COLO829 (cell line): ENCODE data around the gene SCN2A.
"Not testable (repeated sequence)": the region's sequence is repeated elsewhere in the genome, so short reads cannot be mapped to it uniquely, and the experiment has no call there.

Source experiments
- DNase-seq: peaks from one replicate; pipeline ENCODE4 v3.0.0; 2012; ENCODE audit warnings: low spot score

SCN2A gene

DNA sequence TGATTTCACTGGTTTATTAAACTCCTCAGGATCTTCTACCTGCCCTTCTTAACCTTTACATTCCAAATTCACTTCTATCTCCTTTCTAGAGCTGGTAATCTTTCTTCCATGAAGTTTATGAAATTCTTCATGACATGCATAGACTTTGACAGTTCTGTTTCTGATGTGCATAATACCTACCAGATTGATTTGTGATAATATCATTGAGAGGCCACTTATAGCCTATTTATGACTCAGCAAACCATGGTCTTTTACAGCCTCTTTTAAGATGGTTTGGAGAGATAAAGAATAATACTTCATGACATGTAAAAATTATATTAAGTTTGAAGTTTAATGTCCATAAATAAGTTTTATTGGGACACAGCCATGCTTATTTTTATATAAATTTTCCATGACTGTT lies 14.0 kb downstream of the SCN2A start:
- no peak for DNase-seq

DNA sequence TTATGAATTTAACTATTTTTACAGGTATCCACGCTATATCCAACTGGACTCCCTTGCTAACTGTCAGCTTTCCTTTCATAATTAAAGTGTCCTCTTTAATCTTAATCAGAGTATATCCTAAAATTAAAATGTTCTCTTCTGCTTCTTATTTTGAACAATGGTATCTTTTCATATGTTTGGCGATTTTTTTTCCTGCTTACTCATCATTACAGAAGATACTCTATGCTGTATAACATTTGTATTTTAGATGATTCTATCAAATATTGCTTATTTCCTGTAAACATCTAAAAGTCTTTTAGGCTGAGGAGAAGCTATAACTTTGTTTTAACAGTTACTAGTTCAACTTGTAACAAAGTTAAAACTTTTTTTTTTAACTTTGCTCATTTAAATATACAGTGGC lies 17.4 kb downstream of the SCN2A start:
- DNase-seq: no peak

DNA sequence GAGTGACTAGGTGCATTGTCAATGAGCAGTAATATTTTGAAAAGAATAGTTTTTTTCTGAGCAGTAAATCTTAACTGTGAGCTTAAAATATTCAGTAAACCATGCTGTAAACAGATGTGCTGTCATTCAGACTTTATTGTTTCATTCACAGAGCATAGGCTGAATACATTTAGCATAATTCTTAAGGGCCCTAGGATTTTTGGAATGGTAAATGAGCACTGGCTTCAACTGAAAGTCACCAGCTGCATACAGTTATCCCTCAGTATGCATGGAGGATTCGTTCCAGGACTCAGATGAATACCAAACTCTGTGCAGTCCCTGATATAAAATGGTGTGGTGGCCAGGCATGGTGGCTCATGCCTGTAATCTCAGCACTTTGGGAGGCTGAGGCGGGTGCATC lies 21.1 kb downstream of the SCN2A start:
- not testable (repeated sequence) for DNase-seq

DNA sequence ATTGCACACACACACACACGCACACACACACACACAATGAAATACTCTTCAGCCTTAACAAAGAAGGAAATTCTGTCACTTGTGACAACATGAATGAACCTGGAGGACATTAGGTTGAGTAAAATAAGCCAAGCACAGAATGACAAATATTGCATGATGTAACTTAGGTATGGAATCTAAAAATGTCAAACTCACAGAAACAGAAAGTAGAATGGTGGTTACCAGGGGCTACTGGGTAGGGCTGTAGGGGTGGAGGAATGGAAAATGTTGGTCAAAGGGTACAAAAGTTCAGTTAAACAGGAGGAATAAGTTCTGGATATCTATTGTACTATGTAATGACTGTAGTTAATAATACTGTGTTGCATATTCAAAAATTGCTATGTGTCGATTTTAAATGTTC lies 29.5 kb downstream of the SCN2A start:
- no peak for DNase-seq

DNA sequence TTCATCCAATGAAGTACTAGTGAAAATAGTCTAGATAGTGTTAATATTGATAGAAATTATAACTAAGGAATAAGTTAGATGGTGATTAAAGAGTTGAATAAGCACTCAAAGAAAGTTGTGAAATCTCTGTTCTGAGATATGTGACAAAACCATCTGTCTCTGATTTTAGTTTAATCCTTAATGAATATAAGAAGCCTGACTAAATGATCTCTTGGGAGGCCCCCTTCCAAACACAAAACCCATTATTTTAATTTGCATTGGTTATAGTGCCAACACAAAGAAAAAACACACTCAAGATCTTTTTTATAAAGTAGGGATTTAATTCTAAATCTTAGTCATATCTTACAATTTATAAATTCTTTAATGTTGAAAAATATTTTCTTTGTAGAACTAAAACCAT lies 34.0 kb downstream of the SCN2A start:
- no peak for DNase-seq

DNA sequence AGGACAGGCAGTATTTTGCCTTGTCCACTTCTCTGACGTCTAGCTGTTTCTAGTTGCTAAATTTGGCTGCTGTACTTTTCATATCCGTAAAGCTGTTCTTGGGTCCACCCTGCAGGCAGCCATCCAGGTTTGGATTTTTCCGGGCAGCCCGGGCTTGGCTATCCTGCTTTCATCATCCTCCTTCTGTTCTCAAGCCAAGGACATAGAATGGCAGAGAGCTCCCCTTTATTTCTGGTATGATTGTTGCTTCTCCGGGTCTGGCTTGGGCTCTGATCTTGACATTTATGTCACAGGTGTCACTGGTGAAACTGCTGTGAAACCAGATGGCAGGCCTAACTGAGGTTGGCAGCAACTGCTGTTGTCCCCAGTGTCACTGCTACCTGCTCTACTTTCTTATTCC lies 35.5 kb downstream of the SCN2A start:
- DNase-seq: no peak

DNA sequence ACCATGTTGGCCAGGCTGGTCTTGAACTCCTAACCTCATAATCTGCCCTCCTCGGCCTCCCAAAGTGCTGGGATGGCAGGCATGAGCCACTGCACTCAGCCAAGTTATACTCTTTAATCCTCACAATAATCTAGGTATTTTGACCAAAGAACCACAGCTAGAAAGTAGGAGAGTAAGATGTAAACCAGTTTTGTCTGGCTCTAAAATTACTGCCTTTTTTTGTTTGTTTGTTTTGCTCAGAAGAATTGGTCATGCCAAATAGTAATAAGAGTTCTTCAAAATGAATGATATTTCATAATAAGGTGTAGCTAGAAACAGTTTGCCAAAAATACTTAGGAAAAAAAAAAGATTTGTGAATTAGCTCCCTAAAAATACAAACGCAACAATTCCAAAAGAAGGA lies 36.7 kb downstream of the SCN2A start:
- no peak for DNase-seq

DNA sequence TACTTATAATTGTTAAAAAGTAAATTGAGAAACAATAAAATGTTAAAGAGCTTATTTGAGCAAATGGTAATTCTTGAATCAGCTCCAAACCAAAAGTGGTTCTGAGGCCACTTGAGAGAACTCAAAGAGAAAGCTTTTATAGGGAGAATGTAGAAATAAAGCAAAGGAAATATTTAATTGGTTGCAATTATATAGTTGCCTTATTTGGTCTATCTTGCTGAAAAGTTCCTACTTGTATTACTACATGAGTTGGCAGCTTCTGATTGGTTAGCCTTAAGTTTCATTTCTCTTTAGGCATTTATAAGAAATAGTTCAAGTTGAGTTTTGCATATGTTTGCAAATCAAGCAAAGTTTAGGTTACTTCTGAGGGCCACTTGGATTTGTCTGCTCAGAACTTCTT lies 38.1 kb downstream of the SCN2A start:
- DNase-seq: no peak

DNA sequence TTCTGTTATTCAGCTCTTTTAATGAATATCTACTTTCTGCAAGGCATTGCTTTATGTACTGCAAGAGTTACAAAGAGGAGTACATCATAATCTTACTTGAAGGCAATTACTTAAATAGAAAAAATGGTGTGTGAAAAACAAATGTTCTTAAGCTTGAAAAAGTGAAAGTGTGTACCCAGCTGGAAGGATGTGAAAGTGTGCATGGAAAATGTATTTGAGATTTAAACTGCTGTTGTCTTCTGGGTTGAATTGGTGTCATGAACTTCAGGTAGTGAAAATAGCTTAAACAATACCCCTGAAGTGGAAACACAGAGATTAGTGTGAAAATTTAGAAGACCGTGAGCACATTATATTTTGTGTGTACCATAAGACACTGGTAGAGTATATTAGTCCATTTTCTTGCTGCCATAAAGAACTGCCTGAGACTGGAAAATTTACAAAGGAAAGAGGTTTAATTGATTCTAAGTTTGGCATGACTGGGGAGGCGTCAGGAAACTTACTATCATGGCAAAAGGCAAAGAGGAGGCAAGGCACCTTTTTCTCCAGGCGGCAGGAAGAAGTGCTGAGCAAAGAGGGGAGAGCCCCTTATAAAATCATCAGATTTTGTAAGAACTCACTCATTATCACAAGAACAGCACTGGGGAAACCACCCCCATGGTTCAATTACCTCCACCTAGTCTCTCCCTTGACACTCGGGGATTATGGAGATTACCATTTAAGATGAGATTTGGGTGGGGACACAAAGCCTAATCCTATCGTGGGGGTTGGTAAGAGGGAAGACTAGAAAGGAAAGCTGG lies 38.8 kb downstream of the SCN2A start:
- no peak for DNase-seq

DNA sequence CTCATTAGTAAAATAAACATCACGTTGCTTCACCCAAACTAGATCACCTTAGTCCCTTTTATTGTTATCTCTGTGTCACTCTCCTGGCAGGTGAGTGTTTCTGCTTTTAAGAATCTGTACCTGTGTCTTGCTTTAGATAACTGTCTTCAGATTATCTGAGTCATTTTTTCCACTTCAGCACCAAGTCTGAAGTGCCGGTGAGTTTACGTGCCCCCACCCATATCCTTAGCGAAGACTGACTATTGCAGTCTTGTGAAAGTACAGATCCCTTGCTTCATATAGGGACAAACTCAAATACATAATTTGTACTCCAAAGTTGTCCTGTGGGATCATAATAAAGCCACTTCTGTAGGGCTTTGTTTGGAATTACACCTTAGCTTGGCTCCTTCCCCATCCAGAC lies 41.1 kb downstream of the SCN2A start:
- DNase-seq: no peak

DNA sequence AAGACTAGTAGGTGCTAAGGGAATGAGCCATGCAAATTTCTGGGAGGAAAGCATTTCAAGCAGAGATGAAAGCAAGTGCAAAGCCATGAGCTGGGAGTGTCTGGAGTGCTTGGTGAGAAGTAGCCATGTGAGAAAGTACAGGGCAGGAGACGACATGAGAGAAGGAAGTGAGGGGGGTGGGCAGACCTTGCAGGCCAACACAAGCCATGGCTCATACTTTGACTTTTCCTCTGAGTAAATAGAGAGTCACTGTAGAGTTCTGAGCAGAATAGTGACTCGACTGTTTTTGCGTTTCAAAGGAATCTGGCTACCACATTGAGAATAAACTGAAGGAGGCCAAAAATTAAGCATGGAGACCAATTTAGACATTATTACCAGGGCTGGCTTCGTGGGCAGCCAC lies 42.2 kb downstream of the SCN2A start:
- no peak for DNase-seq

DNA sequence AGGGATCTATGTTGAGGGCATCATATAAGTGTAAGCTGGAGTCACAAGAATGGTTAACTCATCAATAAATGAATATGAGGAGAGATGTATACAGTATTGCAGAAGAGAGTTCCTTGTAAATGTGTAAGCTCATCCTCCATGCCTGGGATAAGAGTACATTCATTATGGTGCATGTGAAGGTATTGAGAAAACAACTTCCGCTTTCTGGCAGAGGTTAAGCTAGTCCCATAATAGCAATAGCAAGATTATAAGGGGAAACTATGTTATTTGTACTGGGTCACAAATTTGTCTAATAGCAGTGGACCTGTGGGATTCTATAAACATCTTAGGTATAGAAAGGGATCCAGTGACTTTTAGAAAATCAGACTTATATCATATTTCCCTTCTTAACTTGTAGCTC lies 44.1 kb downstream of the SCN2A start:
- no peak for DNase-seq

DNA sequence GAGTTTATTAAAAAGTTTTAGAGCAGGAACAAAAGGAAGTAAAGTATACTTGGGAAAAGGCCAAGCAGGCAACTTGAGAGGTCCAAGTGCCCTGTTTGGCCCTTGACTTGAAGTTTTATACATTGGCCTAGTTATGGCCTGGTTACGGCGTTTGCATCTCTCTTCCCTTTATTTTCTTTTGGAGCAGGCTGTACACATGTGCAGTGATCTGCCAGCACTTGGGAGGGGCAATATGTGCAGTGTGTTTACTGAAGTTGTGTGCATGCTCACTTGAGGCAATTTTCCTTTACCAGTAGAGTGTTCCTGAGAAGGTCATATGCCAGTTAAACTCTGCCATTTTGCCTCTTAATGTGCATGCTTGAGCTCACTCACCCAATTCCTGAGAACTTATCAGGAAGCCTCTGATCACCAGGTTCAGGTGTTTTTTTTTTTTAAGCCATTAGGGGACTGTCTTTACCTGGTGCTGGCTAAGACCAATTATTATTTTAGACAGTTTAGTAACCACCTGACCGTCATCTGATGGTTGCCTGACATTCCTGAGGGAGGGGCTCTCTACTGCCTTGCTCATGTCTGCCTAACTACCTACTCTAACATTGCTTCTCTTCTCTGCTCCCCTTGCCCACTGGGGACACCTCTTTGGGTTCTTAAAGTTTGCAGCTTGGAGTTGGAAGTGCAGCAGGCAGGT lies 48.0 kb downstream of the SCN2A start:
- no peak for DNase-seq

DNA sequence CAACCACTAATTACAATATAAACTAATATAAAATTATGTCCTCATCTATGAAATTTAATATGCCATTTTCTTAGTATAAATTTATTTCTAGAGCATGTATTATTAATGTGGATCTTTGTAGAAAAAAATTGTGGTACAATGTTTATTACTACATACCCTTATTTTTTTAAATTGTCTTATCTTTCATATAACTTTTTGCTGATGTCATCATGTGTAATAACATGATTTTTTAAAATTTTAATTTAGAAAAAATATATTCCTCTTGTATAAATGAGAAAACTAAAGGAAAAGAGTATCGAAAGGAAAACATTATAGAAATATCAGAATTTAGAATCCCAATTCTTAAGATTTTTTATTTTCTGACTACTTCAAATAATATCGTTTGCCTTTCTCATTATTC lies 49.9 kb downstream of the SCN2A start:
- no peak for DNase-seq

DNA sequence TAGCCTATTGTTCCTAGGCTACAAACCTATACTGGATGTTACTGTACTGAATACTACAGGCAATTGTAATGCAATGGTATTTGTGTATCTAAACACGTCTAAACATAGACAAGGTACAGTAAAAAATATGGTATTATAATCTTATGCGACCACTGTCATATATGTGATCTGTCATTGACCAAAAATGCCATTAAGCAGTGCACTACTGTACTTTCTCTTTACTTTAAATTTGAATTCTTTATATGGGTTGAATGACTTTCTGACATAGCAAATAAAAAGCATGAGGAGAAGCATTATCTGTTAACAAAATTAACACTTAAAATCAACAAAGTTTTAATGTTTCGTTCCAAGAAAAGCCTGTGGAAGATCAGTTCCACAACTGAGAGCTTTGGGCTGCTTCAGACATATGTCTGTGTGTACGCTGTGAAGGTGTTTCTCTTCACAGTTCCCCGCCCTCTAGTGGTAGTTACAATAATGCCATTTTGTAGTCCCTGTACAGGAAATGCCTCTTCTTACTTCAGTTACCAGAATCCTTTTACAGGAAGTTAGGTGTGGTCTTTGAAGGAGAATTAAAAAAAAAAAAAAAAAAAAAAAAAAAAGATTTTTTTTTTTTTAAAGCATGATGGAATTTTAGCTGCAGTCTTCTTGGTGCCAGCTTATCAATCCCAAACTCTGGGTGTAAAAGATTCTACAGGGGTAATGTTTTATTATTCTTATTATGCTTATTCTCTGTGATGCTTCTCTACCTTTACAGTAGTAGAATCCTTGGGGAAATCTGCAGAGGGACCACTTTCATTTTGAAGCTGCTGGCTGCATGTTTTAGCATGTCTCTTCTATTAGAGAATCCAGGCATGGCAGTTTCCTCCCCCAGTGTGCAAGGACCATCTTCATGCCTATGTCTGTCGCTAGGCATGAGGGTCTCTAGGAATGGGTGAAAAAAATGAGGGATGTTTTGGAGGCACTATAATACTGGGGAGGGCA lies 54.5 kb downstream of the SCN2A start:
- DNase-seq: peak; percentile 67

DNA sequence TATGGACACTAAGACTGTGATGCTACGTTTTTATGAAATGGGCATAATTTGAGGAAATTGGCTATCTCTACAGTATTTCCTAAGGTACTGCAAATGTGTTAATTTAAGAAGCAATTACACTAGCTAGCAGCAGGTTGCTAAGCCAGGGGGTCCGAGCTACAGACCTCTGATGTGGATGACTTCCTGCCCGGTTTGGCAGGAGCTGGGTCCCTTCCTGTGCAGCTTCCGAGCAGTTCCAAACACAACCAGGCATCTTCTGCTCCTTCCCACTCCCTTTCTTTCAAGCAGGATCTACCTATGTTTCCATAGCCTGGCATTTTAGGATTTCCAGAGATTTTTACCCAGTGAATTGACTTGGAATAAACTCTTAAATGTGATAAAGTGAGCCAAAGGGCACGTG lies 55.7 kb downstream of the SCN2A start:
- no peak for DNase-seq

DNA sequence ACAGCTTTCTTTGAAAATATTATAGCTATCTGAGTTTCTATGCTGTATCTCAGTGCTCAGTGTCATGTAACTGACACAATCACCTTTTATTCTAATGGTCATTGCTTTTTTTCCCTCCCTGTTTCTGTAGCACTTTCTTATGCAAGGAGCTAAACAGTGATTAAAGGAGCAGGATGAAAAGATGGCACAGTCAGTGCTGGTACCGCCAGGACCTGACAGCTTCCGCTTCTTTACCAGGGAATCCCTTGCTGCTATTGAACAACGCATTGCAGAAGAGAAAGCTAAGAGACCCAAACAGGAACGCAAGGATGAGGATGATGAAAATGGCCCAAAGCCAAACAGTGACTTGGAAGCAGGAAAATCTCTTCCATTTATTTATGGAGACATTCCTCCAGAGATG lies 56.4 kb downstream of the SCN2A start:
- no peak for DNase-seq

DNA sequence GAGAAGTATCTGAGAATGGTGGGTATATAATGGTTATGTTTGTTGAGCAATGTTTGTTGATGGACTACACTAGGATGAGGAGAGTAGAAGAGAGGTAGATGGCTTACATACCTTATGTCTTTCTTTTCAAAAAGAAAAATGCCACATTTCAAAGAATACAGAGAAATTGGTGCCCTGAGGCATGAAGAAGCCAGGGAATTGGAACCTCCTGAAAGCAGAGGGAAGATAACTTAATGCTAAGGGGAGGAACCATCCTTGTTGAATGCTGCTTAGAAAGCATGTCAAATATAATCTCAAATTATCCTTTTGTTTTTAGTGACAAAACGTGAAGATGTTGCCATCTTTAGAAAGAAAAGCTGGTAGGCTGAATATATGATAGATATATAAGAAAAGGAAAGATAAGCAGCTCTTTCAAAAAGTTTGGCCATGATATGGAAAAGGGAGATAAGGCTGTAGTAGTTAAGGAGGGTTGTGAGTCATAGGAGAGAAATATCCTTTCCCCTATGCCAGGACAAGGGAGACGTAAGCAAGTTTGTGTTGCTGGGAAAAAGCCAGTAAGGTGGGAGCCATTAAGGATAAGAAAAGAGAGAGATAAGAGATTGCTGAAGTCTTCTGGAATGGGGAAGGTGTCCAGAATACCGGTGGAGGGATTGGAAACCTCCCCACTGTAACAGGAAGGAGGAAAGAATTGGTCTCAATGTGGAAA lies 66.3 kb downstream of the SCN2A start:
- no peak for DNase-seq

DNA sequence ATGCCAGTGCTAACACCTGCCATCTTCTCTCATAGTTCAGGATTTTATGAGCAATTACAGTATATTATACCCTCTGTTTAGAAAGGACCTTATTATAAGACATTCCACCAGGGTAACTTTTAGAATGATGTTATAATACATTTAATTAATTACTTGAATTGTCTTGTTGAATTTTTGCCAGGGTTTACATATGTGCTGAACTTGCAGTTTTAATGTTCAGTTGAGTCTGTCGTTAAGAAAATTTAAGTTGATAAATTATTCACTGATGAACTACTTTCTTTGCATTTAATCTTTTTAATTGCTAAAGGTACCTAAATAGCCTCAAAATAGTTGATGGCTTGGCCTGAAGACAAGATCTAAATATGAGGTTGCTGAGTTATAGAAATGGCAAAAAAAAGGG lies 68.1 kb downstream of the SCN2A start:
- DNase-seq: no peak

DNA sequence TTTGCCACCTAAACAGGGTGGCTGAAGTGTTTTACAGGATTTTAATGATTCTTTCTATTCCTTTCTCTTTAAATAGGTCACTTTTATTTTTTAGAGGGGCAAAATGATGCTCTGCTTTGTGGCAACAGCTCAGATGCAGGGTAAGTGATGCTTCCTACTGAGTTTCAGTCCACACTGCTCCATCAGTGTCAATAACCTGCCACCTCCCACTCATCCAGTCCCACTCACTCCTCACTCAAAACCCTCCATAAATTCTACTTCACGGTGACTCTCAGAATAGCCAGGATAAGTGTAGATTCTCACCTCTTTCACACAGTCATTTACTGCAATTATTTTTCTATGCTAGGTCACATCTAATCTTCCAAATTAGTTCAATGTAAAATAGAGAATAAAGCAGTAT lies 72.7 kb downstream of the SCN2A start:
- no peak for DNase-seq

DNA sequence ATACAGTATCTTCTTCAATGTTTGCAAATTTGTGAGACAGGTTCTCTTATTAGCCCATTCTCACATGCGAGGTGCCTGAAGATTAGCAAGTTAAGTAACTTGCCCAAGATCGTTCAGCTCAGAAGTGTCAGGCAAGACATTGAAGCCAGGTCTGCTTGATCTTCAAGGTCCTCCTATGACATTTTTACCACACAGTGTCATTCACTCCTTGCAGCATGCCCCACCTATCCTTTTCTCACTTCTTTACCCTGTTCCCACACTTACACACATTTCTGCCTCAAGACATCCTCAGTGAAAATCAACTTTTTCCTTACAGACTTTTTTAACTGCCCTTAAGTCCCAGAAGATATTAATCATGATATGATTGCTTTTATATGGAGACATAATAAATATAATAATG lies 73.8 kb downstream of the SCN2A start:
- no peak for DNase-seq

DNA sequence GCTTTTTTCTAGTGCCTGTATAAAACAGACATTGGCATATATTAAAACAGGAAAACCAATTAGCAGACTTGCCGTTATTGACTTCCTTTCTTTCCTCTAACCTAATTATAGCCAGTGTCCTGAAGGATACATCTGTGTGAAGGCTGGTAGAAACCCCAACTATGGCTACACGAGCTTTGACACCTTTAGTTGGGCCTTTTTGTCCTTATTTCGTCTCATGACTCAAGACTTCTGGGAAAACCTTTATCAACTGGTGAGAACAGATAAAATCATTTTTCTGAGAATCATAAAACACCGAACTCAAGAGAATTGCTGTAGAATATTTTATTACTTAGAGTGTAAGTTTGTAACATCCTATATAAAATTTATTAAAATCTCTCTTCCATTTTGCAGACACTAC lies 74.3 kb downstream of the SCN2A start:
- DNase-seq: no peak
